B cell (primary cell): ENCODE data around the gene SUPT5H.

Source experiments
- EZH2 ChIP-seq: IDR thresholded peaks from 2 replicates; pipeline ENCODE4 v1.6.1; 2012; ENCODE audit warnings: borderline replicate concordance, low read depth, mild to moderate bottlenecking, moderate library complexity, low read length; ENCODE audit not compliant: insufficient read depth, poor library complexity, severe bottlenecking
- TF ChIP-seq, protein P1 (sequence below): fragments of 200-600 bp; IDR thresholded peaks from one replicate; pipeline ENCODE4 v1.8.0; 2022; ENCODE audit warnings: antibody characterized with exemption, mild to moderate bottlenecking

DNA sequence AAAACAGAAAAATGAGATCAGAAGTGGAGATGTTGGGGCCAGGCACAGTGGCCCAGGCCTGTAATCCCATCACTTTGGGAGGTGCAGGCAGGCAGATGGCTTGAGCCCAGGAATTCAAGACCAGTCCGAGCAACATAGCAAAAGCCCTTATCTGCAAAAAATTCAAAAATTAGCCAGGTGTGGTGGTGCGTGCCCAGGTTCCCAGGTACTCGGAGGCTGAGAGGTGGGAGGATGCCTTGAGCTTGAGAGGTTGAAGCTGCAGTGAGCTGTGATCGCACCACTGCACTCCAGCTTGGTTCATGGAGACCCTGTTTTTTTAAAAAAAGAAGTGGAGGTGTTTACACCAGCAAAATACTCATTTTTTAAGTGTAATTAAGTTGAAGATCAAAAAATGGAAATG, 45.3 kb upstream of the SUPT5H start:
- TF ChIP-seq EZH2: no peak
- TF ChIP-seq, protein P1, sequence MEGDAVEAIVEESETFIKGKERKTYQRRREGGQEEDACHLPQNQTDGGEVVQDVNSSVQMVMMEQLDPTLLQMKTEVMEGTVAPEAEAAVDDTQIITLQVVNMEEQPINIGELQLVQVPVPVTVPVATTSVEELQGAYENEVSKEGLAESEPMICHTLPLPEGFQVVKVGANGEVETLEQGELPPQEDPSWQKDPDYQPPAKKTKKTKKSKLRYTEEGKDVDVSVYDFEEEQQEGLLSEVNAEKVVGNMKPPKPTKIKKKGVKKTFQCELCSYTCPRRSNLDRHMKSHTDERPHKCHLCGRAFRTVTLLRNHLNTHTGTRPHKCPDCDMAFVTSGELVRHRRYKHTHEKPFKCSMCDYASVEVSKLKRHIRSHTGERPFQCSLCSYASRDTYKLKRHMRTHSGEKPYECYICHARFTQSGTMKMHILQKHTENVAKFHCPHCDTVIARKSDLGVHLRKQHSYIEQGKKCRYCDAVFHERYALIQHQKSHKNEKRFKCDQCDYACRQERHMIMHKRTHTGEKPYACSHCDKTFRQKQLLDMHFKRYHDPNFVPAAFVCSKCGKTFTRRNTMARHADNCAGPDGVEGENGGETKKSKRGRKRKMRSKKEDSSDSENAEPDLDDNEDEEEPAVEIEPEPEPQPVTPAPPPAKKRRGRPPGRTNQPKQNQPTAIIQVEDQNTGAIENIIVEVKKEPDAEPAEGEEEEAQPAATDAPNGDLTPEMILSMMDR: no peak
